ENCODE measurements around the gene DNASE1. TPM values are rescaled to one million over a fixed set of nuclear protein-coding genes. Genes with fewer than 3 reads are reported as not detected.

The DNASE1 gene
- polyA plus RNA-seq, 1 donor from 2014 or later, result 47.8 TPM

DNA sequence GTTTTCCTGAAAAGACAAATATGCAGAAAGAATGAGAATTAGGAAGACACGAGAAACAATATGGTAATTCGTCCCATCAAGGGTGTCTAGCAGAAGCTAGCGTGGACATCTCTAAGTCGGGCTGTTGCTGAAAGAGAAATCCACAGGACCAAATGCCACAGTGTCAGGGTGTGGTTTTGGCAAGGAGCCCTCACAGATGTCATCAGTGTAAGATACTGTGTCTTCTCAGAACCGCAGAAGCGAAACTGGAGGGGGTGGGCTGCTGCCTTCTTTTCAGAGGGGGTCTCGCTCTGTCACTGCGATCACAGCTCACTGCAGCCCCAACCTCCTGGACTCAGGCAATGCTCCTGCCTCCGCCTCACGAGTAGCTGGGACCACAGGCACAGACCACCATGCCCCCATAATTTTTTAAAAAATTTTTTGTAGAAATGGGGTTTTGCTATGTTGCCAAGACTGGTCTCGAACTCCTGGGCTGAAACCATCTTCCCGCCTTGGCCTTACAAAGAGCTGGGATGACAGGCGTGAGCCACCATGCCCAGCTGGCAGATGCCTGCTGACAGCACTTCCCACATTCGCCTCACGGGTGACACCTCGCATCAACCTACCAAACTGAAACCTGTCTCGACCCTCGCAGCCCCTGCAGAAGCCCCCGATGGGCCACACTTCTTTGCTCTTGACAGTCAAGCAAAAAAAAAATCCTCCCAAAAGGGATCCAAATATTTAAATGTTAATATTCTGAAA lies 36.7 kb downstream of the DNASE1 start:
- Histone ChIP-seq H3K4me2 (ENCODE audit: low read length) (no peak overlapping the region), H3K9ac (ENCODE audit: low read length) (no peak overlapping the region), H4K20me1 (ENCODE audit: insufficient read depth) (no peaks in the 10 kb centered on the region), H3K4me3 (ENCODE audit: low read length) (no peak overlapping the region), H3K27ac (ENCODE audit: low read length) (no peak overlapping the region), H3K36me3 (ENCODE audit: insufficient read depth, low read length) (no peaks in the 10 kb centered on the region), H3K27me3 (ENCODE audit: insufficient read depth, low read depth, low read length) (no peaks in the 10 kb centered on the region), H3F3A (ENCODE audit: insufficient read depth, low read length, poor library complexity, severe bottlenecking) (no peaks in the 10 kb centered on the region), H3K9me3 (ENCODE audit: low read length) (no peaks in the 10 kb centered on the region), H2AFZ (ENCODE audit: low read depth, low read length) (no peak overlapping the region), H3K9me2 (ENCODE audit: insufficient read depth, low read length) (no peaks in the 10 kb centered on the region), H3K79me2 (replicated peaks; ENCODE audit: insufficient read depth, low read length) (no peaks in the 10 kb centered on the region)
- no peak for TF ChIP-seq SMC3 (conservative IDR thresholded peaks at IDR 0.05; ENCODE audit: poor library complexity)
- TF ChIP-seq TAF1 (IDR thresholded peaks at IDR 0.05; ENCODE audit: low read depth), result no peak
- no peak for TF ChIP-seq EZH2 (IDR thresholded peaks at IDR 0.05; ENCODE audit: borderline replicate concordance, insufficient read depth, low read length, poor library complexity, severe bottlenecking)
- no peak for TF ChIP-seq RAD21 (conservative IDR thresholded peaks at IDR 0.05)
- TF ChIP-seq CTCF (IDR thresholded peaks at IDR 0.05; ENCODE audit: poor library complexity, severe bottlenecking), result no peak
- TF ChIP-seq MXI1 (conservative IDR thresholded peaks at IDR 0.05; ENCODE audit: poor library complexity, severe bottlenecking), result no peak
- TF ChIP-seq, protein P1, sequence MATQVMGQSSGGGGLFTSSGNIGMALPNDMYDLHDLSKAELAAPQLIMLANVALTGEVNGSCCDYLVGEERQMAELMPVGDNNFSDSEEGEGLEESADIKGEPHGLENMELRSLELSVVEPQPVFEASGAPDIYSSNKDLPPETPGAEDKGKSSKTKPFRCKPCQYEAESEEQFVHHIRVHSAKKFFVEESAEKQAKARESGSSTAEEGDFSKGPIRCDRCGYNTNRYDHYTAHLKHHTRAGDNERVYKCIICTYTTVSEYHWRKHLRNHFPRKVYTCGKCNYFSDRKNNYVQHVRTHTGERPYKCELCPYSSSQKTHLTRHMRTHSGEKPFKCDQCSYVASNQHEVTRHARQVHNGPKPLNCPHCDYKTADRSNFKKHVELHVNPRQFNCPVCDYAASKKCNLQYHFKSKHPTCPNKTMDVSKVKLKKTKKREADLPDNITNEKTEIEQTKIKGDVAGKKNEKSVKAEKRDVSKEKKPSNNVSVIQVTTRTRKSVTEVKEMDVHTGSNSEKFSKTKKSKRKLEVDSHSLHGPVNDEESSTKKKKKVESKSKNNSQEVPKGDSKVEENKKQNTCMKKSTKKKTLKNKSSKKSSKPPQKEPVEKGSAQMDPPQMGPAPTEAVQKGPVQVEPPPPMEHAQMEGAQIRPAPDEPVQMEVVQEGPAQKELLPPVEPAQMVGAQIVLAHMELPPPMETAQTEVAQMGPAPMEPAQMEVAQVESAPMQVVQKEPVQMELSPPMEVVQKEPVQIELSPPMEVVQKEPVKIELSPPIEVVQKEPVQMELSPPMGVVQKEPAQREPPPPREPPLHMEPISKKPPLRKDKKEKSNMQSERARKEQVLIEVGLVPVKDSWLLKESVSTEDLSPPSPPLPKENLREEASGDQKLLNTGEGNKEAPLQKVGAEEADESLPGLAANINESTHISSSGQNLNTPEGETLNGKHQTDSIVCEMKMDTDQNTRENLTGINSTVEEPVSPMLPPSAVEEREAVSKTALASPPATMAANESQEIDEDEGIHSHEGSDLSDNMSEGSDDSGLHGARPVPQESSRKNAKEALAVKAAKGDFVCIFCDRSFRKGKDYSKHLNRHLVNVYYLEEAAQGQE (IDR thresholded peaks at IDR 0.05; ENCODE audit: borderline replicate concordance), result no peak
- no peak for TF ChIP-seq POLR2AphosphoS5 (IDR thresholded peaks at IDR 0.05)
- no peak for TF ChIP-seq EP300 (conservative IDR thresholded peaks at IDR 0.05; ENCODE audit: poor library complexity, severe bottlenecking)

DNA sequence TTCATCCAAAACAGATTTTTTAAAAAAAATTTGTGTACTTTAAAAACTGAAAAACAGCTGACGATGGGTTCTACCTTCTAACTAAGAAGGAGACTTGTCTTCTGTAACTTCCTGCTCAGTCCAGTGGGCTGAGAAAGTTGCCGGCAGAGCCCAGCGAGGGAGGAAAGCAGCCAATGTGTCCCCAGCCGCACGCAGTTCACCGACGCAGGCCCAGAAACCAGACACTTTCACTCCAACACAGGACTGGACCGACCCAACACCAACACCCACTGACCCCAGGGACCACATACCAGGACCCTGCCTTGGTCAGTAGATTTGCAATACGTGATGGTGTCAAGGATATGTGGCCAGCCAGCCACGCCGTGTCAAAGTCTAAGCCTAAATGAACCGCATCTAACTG lies 37.3 kb downstream of the DNASE1 start:
- H3K27me3 ChIP-seq (ENCODE audit: insufficient read depth, low read depth, low read length), result no peaks in the 10 kb centered on the region
- H4K20me1 ChIP-seq (ENCODE audit: insufficient read depth), result no peaks in the 10 kb centered on the region
- no peak overlapping the region for H2AFZ ChIP-seq (ENCODE audit: low read depth, low read length)
- H3K9ac ChIP-seq (ENCODE audit: low read length), result no peak overlapping the region
- no peak for TF ChIP-seq MXI1 (conservative IDR thresholded peaks at IDR 0.05; ENCODE audit: poor library complexity, severe bottlenecking)
- TF ChIP-seq, protein P1 (IDR thresholded peaks at IDR 0.05; ENCODE audit: borderline replicate concordance), result no peak
- TF ChIP-seq EP300 (conservative IDR thresholded peaks at IDR 0.05; ENCODE audit: poor library complexity, severe bottlenecking), result no peak
- no peak for TF ChIP-seq SMC3 (conservative IDR thresholded peaks at IDR 0.05; ENCODE audit: poor library complexity)
- no peak for TF ChIP-seq EZH2 (IDR thresholded peaks at IDR 0.05; ENCODE audit: borderline replicate concordance, insufficient read depth, low read length, poor library complexity, severe bottlenecking)
- no peak for TF ChIP-seq RAD21 (conservative IDR thresholded peaks at IDR 0.05)
- no peak for TF ChIP-seq POLR2AphosphoS5 (IDR thresholded peaks at IDR 0.05)
- no peak for TF ChIP-seq TAF1 (IDR thresholded peaks at IDR 0.05; ENCODE audit: low read depth)
- no peak for TF ChIP-seq CTCF (IDR thresholded peaks at IDR 0.05; ENCODE audit: poor library complexity, severe bottlenecking)
- no peaks in the 10 kb centered on the region for H3K79me2 ChIP-seq (replicated peaks; ENCODE audit: insufficient read depth, low read length)
- H3K9me3 ChIP-seq (ENCODE audit: low read length), result no peaks in the 10 kb centered on the region
- no peaks in the 10 kb centered on the region for H3K36me3 ChIP-seq (ENCODE audit: insufficient read depth, low read length)
- H3K4me2 ChIP-seq (ENCODE audit: low read length), result no peak overlapping the region
- no peaks in the 10 kb centered on the region for H3K9me2 ChIP-seq (ENCODE audit: insufficient read depth, low read length)
- no peak overlapping the region for H3K27ac ChIP-seq (ENCODE audit: low read length)
- no peaks in the 10 kb centered on the region for H3F3A ChIP-seq (ENCODE audit: insufficient read depth, low read length, poor library complexity, severe bottlenecking)
- H3K4me3 ChIP-seq (ENCODE audit: low read length), result no peak overlapping the region

Data from neural cell (in vitro differentiated cells).